IMR-90 (cell line): ENCODE measurements around the gene TSACC. TPM values are rescaled to one million over a fixed set of nuclear protein-coding genes. Genes with fewer than 3 reads are reported as not detected.

Experiments
- ATAC-seq: fragments of 200-7000 bp; cut with Tn5 transposase; 2 replicates; pipeline ENCODE4 v1.9.1; 2020; ENCODE audit warnings: low read depth, mild to moderate bottlenecking, moderate library complexity
- BruUV-seq: library from RNA; stranded (reverse); fragments of 400-500 nt; replicated peaks from 2 replicates; lab custom pipeline; 2021; lab: Mats Ljungman, UMichigan
- CTCF ChIA-PET: fragments of 300-600 bp; formaldehyde crosslinking; extraction: SDS; loops from one replicate; lab custom pipeline; 2021; ENCODE audit warnings: antibody characterized with exemption; lab: Yijun Ruan, JAX
- POLR2A ChIA-PET: fragments of 300-600 bp; sonication (Branson Sonifier 250); formaldehyde crosslinking; loops from one replicate; lab custom pipeline; 2022; ENCODE audit warnings: antibody characterized with exemption; ENCODE audit not compliant: unreplicated experiment; lab: Charles Lee
- DNase-seq: peaks from one replicate; pipeline ENCODE4 v3.0.0; 2013
- H2AFZ ChIP-seq: replicated peaks from 2 replicates; pipeline ENCODE3; 2013; ENCODE audit warnings: low read length, mild to moderate bottlenecking; ENCODE audit not compliant: poor library complexity
- H2AK5ac ChIP-seq: 2 replicates; pipeline ENCODE4 v1.6.1; 2013; ENCODE audit warnings: low read depth, low read length, inconsistent platforms
- H2AK9ac ChIP-seq: replicated peaks from 2 replicates; pipeline ENCODE3; 2013; ENCODE audit warnings: mild to moderate bottlenecking, low read depth, low read length, moderate library complexity; ENCODE audit not compliant: poor library complexity
- H2BK120ac ChIP-seq: 2 replicates; pipeline ENCODE4 v1.6.1; 2013; ENCODE audit warnings: low read depth, low read length, inconsistent platforms
- H2BK15ac ChIP-seq: 3 replicates; pipeline ENCODE4 v1.6.1; 2013; ENCODE audit warnings: low read depth, low read length, inconsistent platforms
- H2BK20ac ChIP-seq: 2 replicates; pipeline ENCODE4 v1.6.1; 2013; ENCODE audit warnings: low read depth, mild to moderate bottlenecking, inconsistent platforms, low read length, moderate library complexity
- H2BK5ac ChIP-seq: 2 replicates; pipeline ENCODE4 v1.6.1; 2013; ENCODE audit warnings: mild to moderate bottlenecking, low read depth, low read length, inconsistent platforms; ENCODE audit not compliant: poor library complexity, severe bottlenecking
- H3K14ac ChIP-seq: replicated peaks from 2 replicates; pipeline ENCODE4 v1.6.1; 2013; ENCODE audit warnings: low read depth, low read length, inconsistent platforms
- H3K18ac ChIP-seq: 2 replicates; pipeline ENCODE4 v1.6.1; 2013; ENCODE audit warnings: low read depth, low read length, control low read depth
- H3K23ac ChIP-seq: 2 replicates; pipeline ENCODE4 v1.6.1; 2013; ENCODE audit warnings: low read depth, low read length, inconsistent platforms
- H3K27ac ChIP-seq: 2 replicates; pipeline ENCODE4 v1.5.1; 2013; ENCODE audit warnings: mild to moderate bottlenecking, control low read depth, low read length; ENCODE audit not compliant: insufficient read depth
- H3K27me3 ChIP-seq: 2 replicates; pipeline ENCODE4 v1.6.1; 2013; ENCODE audit warnings: low read length; ENCODE audit not compliant: control insufficient read depth, insufficient read depth
- H3K36me3 ChIP-seq: 2 replicates; pipeline ENCODE4 v1.6.1; 2013; ENCODE audit warnings: low read length, mixed read lengths; ENCODE audit not compliant: control insufficient read depth, insufficient read depth
- H3K4ac ChIP-seq: 2 replicates; pipeline ENCODE4 v1.6.1; 2013; ENCODE audit warnings: low read depth, low read length, inconsistent platforms
- H3K4me1 ChIP-seq: 2 replicates; pipeline ENCODE4 v1.6.1; 2013; ENCODE audit warnings: low read length, mixed read lengths; ENCODE audit not compliant: control insufficient read depth, insufficient read depth
- H3K4me2 ChIP-seq: 2 replicates; pipeline ENCODE4 v1.6.1; 2013; ENCODE audit warnings: low read depth, mild to moderate bottlenecking, control low read depth, low read length, moderate library complexity
- H3K4me3 ChIP-seq: 2 replicates; pipeline ENCODE4 v1.5.1; 2013; ENCODE audit warnings: low read depth, mild to moderate bottlenecking, control low read depth, low read length, moderate library complexity; ENCODE audit not compliant: insufficient read depth
- H3K56ac ChIP-seq: 2 replicates; pipeline ENCODE4 v1.6.1; 2013; ENCODE audit warnings: low read length, inconsistent platforms; ENCODE audit not compliant: insufficient read depth; ENCODE audit errors: extremely low read depth
- H3K79me1 ChIP-seq, 2 experiments: 2 replicates each; pipeline ENCODE4 v1.6.1; 2013; ENCODE audit warnings: low read length in 2 of 2, inconsistent platforms in 1 of 2, low read depth in 1 of 2
- H3K9ac ChIP-seq: 2 replicates; pipeline ENCODE4 v1.6.1; 2013; ENCODE audit warnings: low read depth, low read length, control low read depth
- H3K9me1 ChIP-seq: 2 replicates; pipeline ENCODE4 v1.6.1; 2013; ENCODE audit warnings: low read length, inconsistent platforms; ENCODE audit not compliant: insufficient read depth
- H3K9me3 ChIP-seq: 2 replicates; pipeline ENCODE4 v1.6.1; 2013; ENCODE audit warnings: low read length; ENCODE audit not compliant: control insufficient read depth, insufficient read depth
- H4K20me1 ChIP-seq: 2 replicates; pipeline ENCODE4 v1.6.1; 2013; ENCODE audit warnings: low read length, inconsistent platforms; ENCODE audit not compliant: insufficient read depth
- H4K5ac ChIP-seq: 2 replicates; pipeline ENCODE4 v1.6.1; 2013; ENCODE audit warnings: mild to moderate bottlenecking, low read depth, low read length, control low read depth
- H4K8ac ChIP-seq, 2 experiments: 2 replicates each; pipeline ENCODE4 v1.6.1; 2013; ENCODE audit warnings: low read depth in 2 of 2, low read length in 2 of 2, control low read depth in 1 of 2, inconsistent platforms in 1 of 2
- H4K91ac ChIP-seq: 2 replicates; pipeline ENCODE4 v1.6.1; 2013; ENCODE audit warnings: low read depth, low read length, inconsistent platforms; ENCODE audit not compliant: insufficient read depth
- BHLHE40 ChIP-seq: fragments of 150-350 bp; IDR thresholded peaks from 2 replicates; pipeline ENCODE4 v1.6.1; 2016; ENCODE audit warnings: mild to moderate bottlenecking, low read depth, low read length
- CEBPB ChIP-seq: IDR thresholded peaks from 2 replicates; pipeline ENCODE4 v1.6.1; 2012; ENCODE audit warnings: low read depth, low read length, improper control_type of control experiment
- CHD1 ChIP-seq: IDR thresholded peaks from 2 replicates; pipeline ENCODE4 v1.6.1; 2012; ENCODE audit warnings: low read depth, low read length, improper control_type of control experiment
- CTCF ChIP-seq: conservative IDR thresholded peaks from 2 replicates; pipeline ENCODE4 v1.5.1; 2012; ENCODE audit warnings: mild to moderate bottlenecking, low read depth, low read length, improper control_type of control experiment
- ELK1 ChIP-seq: fragments of 150-350 bp; IDR thresholded peaks from 2 replicates; pipeline ENCODE4 v1.6.1; 2016; ENCODE audit warnings: low read depth, mild to moderate bottlenecking, low read length, moderate library complexity, borderline replicate concordance
- FOS ChIP-seq: fragments of 150-350 bp; IDR thresholded peaks from 2 replicates; pipeline ENCODE4 v1.6.1; 2016; ENCODE audit warnings: low read depth, low read length
- MAFK ChIP-seq: IDR thresholded peaks from 2 replicates; pipeline ENCODE4 v1.6.1; 2012; ENCODE audit warnings: low read depth, low read length, improper control_type of control experiment
- MAZ ChIP-seq: IDR thresholded peaks from 2 replicates; pipeline ENCODE4 v1.6.1; 2012; ENCODE audit warnings: low read depth, mild to moderate bottlenecking, low read length, improper control_type of control experiment, moderate library complexity, borderline replicate concordance
- MXI1 ChIP-seq: IDR thresholded peaks from 2 replicates; pipeline ENCODE4 v1.6.1; 2012; ENCODE audit warnings: low read depth, mild to moderate bottlenecking, low read length, moderate library complexity, borderline replicate concordance
- NFE2L2 ChIP-seq: fragments of 150-350 bp; IDR thresholded peaks from 2 replicates; pipeline ENCODE4 v1.6.1; 2016; ENCODE audit warnings: low read depth, mild to moderate bottlenecking, low read length
- POLR2A ChIP-seq: IDR thresholded peaks from 2 replicates; pipeline ENCODE4 v1.6.1; 2012; ENCODE audit warnings: mild to moderate bottlenecking, low read depth, low read length
- RAD21 ChIP-seq: IDR thresholded peaks from 2 replicates; pipeline ENCODE4 v1.6.1; 2012; ENCODE audit warnings: low read length, improper control_type of control experiment
- RCOR1 ChIP-seq: IDR thresholded peaks from 2 replicates; pipeline ENCODE4 v1.6.1; 2012; ENCODE audit warnings: mild to moderate bottlenecking, low read length, improper control_type of control experiment; ENCODE audit not compliant: insufficient replicate concordance
- RFX5 ChIP-seq: IDR thresholded peaks from 2 replicates; pipeline ENCODE4 v1.8.0; 2012; ENCODE audit warnings: low read depth, mild to moderate bottlenecking, low read length, moderate library complexity
- SMC3 ChIP-seq: fragments of 150-350 bp; IDR thresholded peaks from 2 replicates; pipeline ENCODE4 v1.6.1; 2016; ENCODE audit warnings: low read depth, mild to moderate bottlenecking, antibody characterized with exemption, low read length, moderate library complexity
- USF2 ChIP-seq: fragments of 150-350 bp; IDR thresholded peaks from 2 replicates; pipeline ENCODE4 v1.6.1; 2017; ENCODE audit warnings: mild to moderate bottlenecking, antibody characterized with exemption, low read length, low read depth
- WGBS, 2 experiments: methylation state at CpG; one replicate each; pipeline versions ENCODE4 v1.1.5 to v1.1.7; 2013; ENCODE audit warnings: missing lambda C conversion rate in 2 of 2; ENCODE audit not compliant: insufficient read length in 1 of 2; ENCODE audit errors: extremely low coverage in 2 of 2; 5-methylcytosine and 5-hydroxymethylcytosine counted together
- dilution Hi-C: fragments of 300-500 bp; cut with HindIII; formaldehyde crosslinking; loops from one replicate; pipeline ENCODE4 v1.14.3; 2018; ENCODE audit warnings: low sequenced_read_pairs; ENCODE audit not compliant: unreplicated experiment
- in situ Hi-C: fragments of 300-500 bp; cut with MboI; formaldehyde crosslinking; loops from 3 replicates; pipeline ENCODE4 v1.14.3; 2019; ENCODE audit warnings: low sequenced_read_pairs, inconsistent platforms, mixed read lengths
- intact Hi-C: fragments of 100-400 bp; cut with micrococcal nuclease; formaldehyde crosslinking; loops from 2 replicates; pipeline ENCODE4 v1.10.0; 2022
- polyA plus RNA-seq, 3 experiments: library from polyadenylated mRNA; depleted of rRNA; stranded (reverse); fragments of >200 nt; gene quantifications; 2 replicates each; pipeline ENCODE4 v1.2.3, GENCODE V29; 2012; ENCODE audit warnings: low replicate concordance in 1 of 3
- total RNA-seq: library from RNA; depleted of rRNA; stranded (reverse); fragments of >200 nt; gene quantifications from 2 replicates; pipeline ENCODE4 v1.2.3, GENCODE V29; 2012

TSACC gene
- total and polyA plus RNA-seq, 2 of the 4 experiments (the other 2 are of a cell fraction): 0.75 TPM; not detected in 1

- H4K8ac ChIP-seq: no peak overlapping the region
- H3K9me3 ChIP-seq: no peaks in the 10 kb centered on the region
- CTCF ChIA-PET: no interaction called here
- TF ChIP-seq BHLHE40 (no peak), RAD21 (no peak), ELK1 (no peak), RFX5 (no peak), CEBPB (no peak), MAZ (no peak), NFE2L2 (no peak), MXI1 (no peak), CTCF (no peak), POLR2A (no peak), CHD1 (no peak), USF2 (no peak), RCOR1 (no peak), SMC3 (no peak), MAFK (no peak), FOS (no peak)
- in situ Hi-C loops (no loop called here), intact Hi-C loops (no loop called here), dilution Hi-C loops (no loop called here)
- peaks cover 9% of the 10 kb centered on the region; the same call in 1 of the 2 replicates for H3K36me3 ChIP-seq
- H3K56ac ChIP-seq: no peak overlapping the region
- no peaks in the 10 kb centered on the region for H4K20me1 ChIP-seq
- POLR2A ChIA-PET: no interaction called here
- no peak overlapping the region for H4K91ac ChIP-seq
- no peak overlapping the region for H3K9ac ChIP-seq
- peaks cover 3 to 27% of the 10 kb centered on the region in 2 experiments for H3K79me1 ChIP-seq
- no peak overlapping the region for H2AK9ac ChIP-seq
- WGBS, 2 experiments: no CpG with 5 or more reads among the region's 9 CpGs
- no peak overlapping the region for H2BK120ac ChIP-seq
- H3K4me1 ChIP-seq: peaks cover 2% of the 10 kb centered on the region; the same call in 1 of the 2 replicates
- DNase-seq: no peak
- no peak overlapping the region for H4K5ac ChIP-seq
- H3K18ac ChIP-seq: no peak overlapping the region
- H2BK20ac ChIP-seq: no peak overlapping the region
- no peak overlapping the region for H3K14ac ChIP-seq
- no peak overlapping the region for H3K27ac ChIP-seq
- peak overlapping the region; percentile 8 for H2AFZ ChIP-seq
- no peak overlapping the region for H2AK5ac ChIP-seq
- H3K4me2 ChIP-seq: no peak overlapping the region
- no TSS peak for BruUV-seq
- H3K4ac ChIP-seq: no peak overlapping the region
- H2BK5ac ChIP-seq: no peak overlapping the region
- no peaks in the 10 kb centered on the region for H3K27me3 ChIP-seq
- H3K4me3 ChIP-seq: no peak overlapping the region
- no peak for ATAC-seq
- no peak overlapping the region for H3K23ac ChIP-seq
- no peak overlapping the region for H2BK15ac ChIP-seq
- H3K9me1 ChIP-seq: peaks cover 6% of the 10 kb centered on the region; the same call in 1 of the 2 replicates
These were observed 44.4 kb upstream of the TSACC start for GRCh38 chr1:156293895-156294294.
